ENCODE results near the gene NDUFS7. TPM values are rescaled to one million over a fixed set of nuclear protein-coding genes. Genes with fewer than 3 reads are reported as not detected.

The NDUFS7 gene
- total RNA-seq, 4 donors from 2014 or later = 259 to 497 (median 377) TPM

GRCh38 chr19:1396768-1397679, 13.3 kb downstream of the NDUFS7 start:
- in situ Hi-C loops (cut with MboI; ENCODE audit: low sequenced_read_pairs in 4 of 4) = no loop called here
- no peak for ATAC-seq
- TF ChIP-seq, protein P1, sequence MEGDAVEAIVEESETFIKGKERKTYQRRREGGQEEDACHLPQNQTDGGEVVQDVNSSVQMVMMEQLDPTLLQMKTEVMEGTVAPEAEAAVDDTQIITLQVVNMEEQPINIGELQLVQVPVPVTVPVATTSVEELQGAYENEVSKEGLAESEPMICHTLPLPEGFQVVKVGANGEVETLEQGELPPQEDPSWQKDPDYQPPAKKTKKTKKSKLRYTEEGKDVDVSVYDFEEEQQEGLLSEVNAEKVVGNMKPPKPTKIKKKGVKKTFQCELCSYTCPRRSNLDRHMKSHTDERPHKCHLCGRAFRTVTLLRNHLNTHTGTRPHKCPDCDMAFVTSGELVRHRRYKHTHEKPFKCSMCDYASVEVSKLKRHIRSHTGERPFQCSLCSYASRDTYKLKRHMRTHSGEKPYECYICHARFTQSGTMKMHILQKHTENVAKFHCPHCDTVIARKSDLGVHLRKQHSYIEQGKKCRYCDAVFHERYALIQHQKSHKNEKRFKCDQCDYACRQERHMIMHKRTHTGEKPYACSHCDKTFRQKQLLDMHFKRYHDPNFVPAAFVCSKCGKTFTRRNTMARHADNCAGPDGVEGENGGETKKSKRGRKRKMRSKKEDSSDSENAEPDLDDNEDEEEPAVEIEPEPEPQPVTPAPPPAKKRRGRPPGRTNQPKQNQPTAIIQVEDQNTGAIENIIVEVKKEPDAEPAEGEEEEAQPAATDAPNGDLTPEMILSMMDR (IDR thresholded peaks at IDR 0.05 in 4 of 5, conservative IDR thresholded peaks at IDR 0.05 in 1 of 5) = no peak
- TF ChIP-seq POLR2A (IDR thresholded peaks at IDR 0.05) = no peak
- no peaks in the 10 kb centered on the region for H3K9me3 ChIP-seq
- intact Hi-C loops (cut with DNase I; ENCODE audit: low total_unique reads) = no loop called here
- peaks cover 19 to 29% of the 10 kb centered on the region in 2 donors for H3K4me1 ChIP-seq
- H3K27ac ChIP-seq = peak overlapping the region in 3 of 4 donors; percentile 14 to 99 (median 42)
- peak in 1 of 2 donors; percentile 44 for DNase-seq
- no peaks in the 10 kb centered on the region for H3K27me3 ChIP-seq
- peaks cover 0 to 21% of the 10 kb centered on the region in 2 donors for H3K36me3 ChIP-seq
- H3K4me3 ChIP-seq = no peak overlapping the region

- in situ Hi-C loops (cut with MboI; ENCODE audit: low sequenced_read_pairs in 4 of 4) = no loop called here
- ATAC-seq (no peak), DNase-seq (no peak)
- Histone ChIP-seq H3K36me3 (peaks cover 0 to 12% of the 10 kb centered on the region in 2 donors), H3K4me3 (no peak overlapping the region), H3K4me1 (peaks cover 19 to 29% of the 10 kb centered on the region in 2 donors), H3K9me3 (no peaks in the 10 kb centered on the region), H3K27me3 (no peaks in the 10 kb centered on the region), H3K27ac (peak overlapping the region in 2 of 4 donors; percentile 42 to 99)
- intact Hi-C loops (cut with DNase I; ENCODE audit: low total_unique reads) = no loop called here
- TF ChIP-seq POLR2A (IDR thresholded peaks at IDR 0.05) = no peak
- TF ChIP-seq, protein P1 (IDR thresholded peaks at IDR 0.05 in 4 of 5, conservative IDR thresholded peaks at IDR 0.05 in 1 of 5) = no peak
These were observed 14.1 kb downstream of the NDUFS7 start for GRCh38 chr19:1397838-1398237.

DNA sequence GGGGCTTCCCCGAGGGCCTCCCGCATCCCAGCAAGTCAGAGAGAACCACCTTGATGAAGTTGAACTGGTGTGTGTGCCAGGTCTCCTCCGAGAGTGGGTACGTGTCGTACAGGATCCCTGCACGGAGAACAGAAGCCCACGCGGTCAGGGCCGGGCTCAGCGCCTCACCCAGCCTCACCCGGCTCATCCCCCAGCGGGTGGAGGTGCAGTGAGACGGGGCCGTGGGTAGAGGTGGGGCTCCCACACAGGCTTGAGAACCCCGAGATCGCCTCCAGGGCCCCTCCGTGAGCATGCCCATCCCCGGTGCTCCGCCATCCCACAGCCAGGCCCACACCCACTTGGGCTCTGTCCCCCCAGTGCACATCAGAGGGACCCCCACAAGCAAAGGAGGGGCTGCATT, 15.4 kb downstream of the NDUFS7 start:
- TF ChIP-seq POLR2A (IDR thresholded peaks at IDR 0.05) = no peak
- TF ChIP-seq, protein P1 (IDR thresholded peaks at IDR 0.05 in 4 of 5, conservative IDR thresholded peaks at IDR 0.05 in 1 of 5) = no peak
- H3K4me3 ChIP-seq = no peak overlapping the region
- in situ Hi-C loops (cut with MboI; ENCODE audit: low sequenced_read_pairs in 4 of 4) = no loop called here
- ATAC-seq (no peak), DNase-seq (no peak)
- peaks cover 19 to 29% of the 10 kb centered on the region in 2 donors for H3K4me1 ChIP-seq
- no peaks in the 10 kb centered on the region for H3K9me3 ChIP-seq
- no peaks in the 10 kb centered on the region for H3K27me3 ChIP-seq
- peak overlapping the region in 2 of 4 donors; percentile 91 to 99 for H3K27ac ChIP-seq
- intact Hi-C loops (cut with DNase I; ENCODE audit: low total_unique reads) = no loop called here
- peaks cover 0 to 1% of the 10 kb centered on the region in 2 donors for H3K36me3 ChIP-seq

GRCh38 chr19:1399745-1400144, 16.0 kb downstream of the NDUFS7 start:
- ATAC-seq (no peak), DNase-seq (no peak)
- intact Hi-C loops (cut with DNase I; ENCODE audit: low total_unique reads) = loop anchor here (2.0 to 5.0 kb wide), 3 partner anchors 17 to 122 kb away; partner anchors contain the start of genes FAM174C and NDUFS7
- no peaks in the 10 kb centered on the region for H3K9me3 ChIP-seq
- TF ChIP-seq POLR2A (IDR thresholded peaks at IDR 0.05) = no peak
- TF ChIP-seq, protein P1 (IDR thresholded peaks at IDR 0.05 in 4 of 5, conservative IDR thresholded peaks at IDR 0.05 in 1 of 5) = no peak
- H3K27me3 ChIP-seq = no peaks in the 10 kb centered on the region
- in situ Hi-C loops (cut with MboI; ENCODE audit: low sequenced_read_pairs in 4 of 4) = no loop called here
- H3K36me3 ChIP-seq = no peaks in the 10 kb centered on the region
- H3K27ac ChIP-seq = peak overlapping the region; percentile 88 to 99 (median 91)
- H3K4me1 ChIP-seq = peaks cover 19 to 29% of the 10 kb centered on the region in 2 donors
- H3K4me3 ChIP-seq = no peak overlapping the region
